Activated T-helper 1 cell treated with anti-CD3 and anti-CD28 coated beads, Interleukin-12 subunit alpha, Interleukin-12 subunit beta, Interleukin-2, Interleukin-4 antibody, amounts not matched to agents 30 ng/mL and 10 ng/mL and 1 ng/mL, durations not matched to agents 14 hours and 24 hours and 36 hours (primary cell): ENCODE data around the gene RHEB. TPM values are rescaled to one million over a fixed set of nuclear protein-coding genes. Genes with fewer than 3 reads are reported as not detected.
A peak's percentile ranks its signal among the peaks of the same experiment; 100 is the strongest.
"Not testable (repeated sequence)": the region's sequence is repeated elsewhere in the genome, so short reads cannot be mapped to it uniquely, and the experiment has no call there.

Experiments used
- DNase-seq: peaks from one replicate; pipeline ENCODE4 v3.0.0; 2021; ENCODE audit warnings: low spot score
- H3K27ac Mint-ChIP-seq: one replicate; pipeline ENCODE4 v1.8.0; 2021; ENCODE audit warnings: mild to moderate bottlenecking, mixed read lengths
- H3K27me3 Mint-ChIP-seq: one replicate; pipeline ENCODE4 v1.8.0; 2022; ENCODE audit warnings: mild to moderate bottlenecking, moderate library complexity, mixed read lengths; ENCODE audit not compliant: insufficient read depth
- H3K36me3 Mint-ChIP-seq: one replicate; pipeline ENCODE4 v1.8.0; 2021; ENCODE audit warnings: low read depth, mixed read lengths
- H3K4me1 Mint-ChIP-seq: one replicate; pipeline ENCODE4 v1.8.0; 2021; ENCODE audit warnings: low read depth, mixed read lengths
- H3K4me3 Mint-ChIP-seq: one replicate; pipeline ENCODE4 v1.8.0; 2021; ENCODE audit warnings: mild to moderate bottlenecking, moderate library complexity, mixed read lengths
- H3K9me3 Mint-ChIP-seq: one replicate; pipeline ENCODE4 v1.8.0; 2021; ENCODE audit warnings: mixed read lengths
- intact Hi-C: fragments of 100-400 bp; cut with micrococcal nuclease; formaldehyde crosslinking; loops from one replicate; pipeline ENCODE4 v1.15.1; 2024
- total RNA-seq: library from RNA; stranded (reverse); gene quantifications from 2 replicates; pipeline ENCODE4 v1.2.3, GENCODE V29; 2022

Gene RHEB
- total RNA-seq, 1 donor from 2014 or later: 65.5 TPM

DNA sequence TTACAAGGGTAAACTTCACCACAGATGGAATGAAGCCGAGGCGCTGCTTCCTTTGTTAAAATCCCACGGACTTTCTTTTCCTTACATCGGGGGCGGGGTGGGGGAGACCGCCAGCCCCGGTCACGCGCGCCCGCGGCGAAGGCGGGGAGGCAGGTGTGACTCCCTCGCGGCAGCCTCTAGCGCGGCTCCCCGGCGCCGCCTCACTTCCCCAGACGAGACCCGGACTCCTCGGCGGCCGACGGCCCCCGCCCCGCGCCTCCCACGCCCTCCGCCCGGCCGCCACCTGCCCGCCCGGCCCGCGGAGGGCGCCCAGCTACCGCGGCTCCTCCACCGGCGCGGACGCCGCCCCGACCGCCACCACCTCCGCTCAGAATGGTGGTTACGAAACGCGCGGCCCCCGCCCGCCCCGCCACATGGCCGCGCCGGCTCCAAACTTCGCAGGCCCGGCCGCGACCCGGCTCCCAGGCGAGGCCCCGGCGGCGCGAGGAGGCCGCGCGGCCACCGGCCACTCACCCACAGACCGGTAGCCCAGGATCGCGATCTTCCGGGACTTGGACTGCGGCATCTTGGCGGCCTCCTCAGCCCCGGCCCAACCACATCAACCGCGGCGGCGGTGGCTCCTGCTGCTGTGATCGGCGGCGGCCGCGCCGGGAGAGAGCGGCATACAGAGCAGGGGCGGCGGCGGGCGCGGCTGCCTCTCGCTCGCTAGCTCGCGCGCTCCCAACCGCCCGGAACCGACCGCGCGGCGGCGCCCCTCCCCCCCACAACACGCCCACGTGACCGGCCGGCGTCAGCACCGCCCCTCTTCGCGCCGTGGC, 539 bp downstream of the RHEB start:
- intact Hi-C loops: loop anchor here (1.0 to 5.0 kb wide), 6 partner anchors 48 to 506 kb away; partner anchors contain the start of genes ABCF2, GALNT11 and SMARCD3
- H3K27me3 Mint-ChIP-seq, H3K9me3 Mint-ChIP-seq: not testable (repeated sequence)
- H3K4me1 Mint-ChIP-seq: peaks cover 36% of the 10 kb centered on the region
- peak; percentile 71 for DNase-seq
- H3K36me3 Mint-ChIP-seq: peaks cover 11% of the 10 kb centered on the region
- peak overlapping the region; percentile 99 for H3K27ac Mint-ChIP-seq
- peak overlapping the region; percentile 94 for H3K4me3 Mint-ChIP-seq

GRCh38 chr7:151518105-151518946, 1.4 kb downstream of the RHEB start:
- intact Hi-C loops: loop anchor here (1.0 to 5.0 kb wide), 5 partner anchors 47 to 506 kb away; partner anchors contain the start of genes GALNT11 and SMARCD3
- peaks cover 44% of the 10 kb centered on the region for H3K4me1 Mint-ChIP-seq

DNA sequence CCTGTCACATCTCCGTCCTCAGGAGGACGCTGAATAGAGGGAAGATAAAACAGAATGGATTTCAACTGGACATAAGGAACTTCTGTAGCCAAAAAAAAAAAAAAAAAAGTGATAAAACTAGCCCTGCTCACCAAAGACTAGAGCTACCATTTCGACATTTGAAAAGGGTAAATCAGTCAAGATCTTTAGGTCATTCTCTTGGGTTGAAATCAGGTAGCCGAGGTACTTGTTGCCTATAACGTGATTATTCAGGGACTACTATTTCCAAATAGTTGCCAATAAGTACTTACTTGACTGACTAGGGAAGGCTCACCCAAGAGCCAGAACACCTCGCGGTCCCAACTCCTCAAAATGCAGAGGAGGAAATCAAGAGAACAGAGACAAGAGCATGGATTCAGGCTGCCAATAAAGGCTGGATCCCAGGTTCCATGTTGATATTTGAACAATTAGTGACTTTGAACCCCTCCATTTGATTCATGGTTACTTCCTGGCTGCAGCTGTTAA, 2.0 kb downstream of the RHEB start:
- peak overlapping the region; percentile 84 for H3K27ac Mint-ChIP-seq
- peaks cover 1% of the 10 kb centered on the region for H3K27me3 Mint-ChIP-seq
- intact Hi-C loops: loop anchor here (1.0 to 5.0 kb wide), 5 partner anchors 46 to 507 kb away; partner anchors contain the start of genes GALNT11 and SMARCD3
- peaks cover 49% of the 10 kb centered on the region for H3K4me1 Mint-ChIP-seq
- DNase-seq: no peak
- H3K9me3 Mint-ChIP-seq: no peaks in the 10 kb centered on the region
- peak overlapping the region; percentile 94 for H3K4me3 Mint-ChIP-seq
- peaks cover 17% of the 10 kb centered on the region for H3K36me3 Mint-ChIP-seq

More at GRCh38 chr7:151518105-151518946, 1.4 kb downstream of the RHEB start:
- Mint-ChIP-seq H3K27me3 (peaks cover 8% of the 10 kb centered on the region), H3K36me3 (peaks cover 13% of the 10 kb centered on the region), H3K9me3 (no peaks in the 10 kb centered on the region), H3K27ac (peak overlapping the region; percentile 84), H3K4me3 (peak overlapping the region; percentile 94)
- DNase-seq: peak; percentile 26

- Mint-ChIP-seq H3K27ac (no peak overlapping the region), H3K27me3 (no peaks in the 10 kb centered on the region), H3K4me3 (no peak overlapping the region), H3K4me1 (peaks cover 56% of the 10 kb centered on the region), H3K36me3 (peaks cover 17% of the 10 kb centered on the region), H3K9me3 (no peaks in the 10 kb centered on the region)
- intact Hi-C loops: loop anchor here (5.0 kb wide), 1 partner anchor 268 kb away; the partner anchor contains the start of gene SMARCD3
- DNase-seq: no peak
Observed at GRCh38 chr7:151515276-151515565, 4.5 kb downstream of the RHEB start.

DNA sequence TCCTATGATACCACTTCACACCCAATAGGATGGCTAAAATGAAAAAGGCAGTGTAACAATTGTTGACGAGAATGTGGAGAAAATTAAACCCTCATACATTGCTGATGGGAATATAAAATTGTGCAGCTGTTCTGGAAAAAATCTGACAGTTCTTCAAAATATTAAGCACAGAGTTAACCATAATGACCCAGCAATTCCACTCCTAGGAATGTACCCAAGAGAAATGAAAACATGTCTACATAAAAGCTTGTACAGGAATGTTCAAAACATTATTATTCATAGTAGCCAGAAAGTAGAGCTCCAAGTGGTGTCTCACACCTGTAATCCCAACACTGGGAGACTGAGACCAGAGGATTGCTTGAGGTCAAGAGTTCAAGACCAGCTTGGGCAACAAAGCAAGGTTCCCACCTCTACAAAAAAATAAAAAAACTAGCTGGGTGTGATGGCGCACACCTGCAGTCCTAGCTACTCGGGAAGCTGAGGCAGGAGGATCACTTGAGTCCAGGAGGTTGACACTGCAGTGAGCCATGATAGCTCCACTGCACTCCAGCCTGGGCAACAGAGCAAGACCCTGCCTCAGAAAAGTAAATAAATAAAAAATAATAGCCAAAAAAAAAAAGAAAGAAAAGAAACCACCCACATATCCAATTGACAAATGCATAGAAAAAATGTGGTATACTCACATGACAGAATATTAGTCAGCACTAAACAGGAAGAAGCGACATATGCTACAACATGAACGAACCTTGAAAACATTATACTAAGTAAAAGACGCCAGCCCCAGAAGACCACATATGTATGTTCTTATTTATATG, 5.0 kb downstream of the RHEB start:
- intact Hi-C loops: loop anchor here (5.0 kb wide), 1 partner anchor 267 kb away; the partner anchor contains the start of gene SMARCD3
- Mint-ChIP-seq H3K4me3 (no peak overlapping the region), H3K4me1 (peaks cover 62% of the 10 kb centered on the region), H3K27me3 (no peaks in the 10 kb centered on the region), H3K27ac (no peak overlapping the region), H3K9me3 (no peaks in the 10 kb centered on the region), H3K36me3 (peaks cover 17% of the 10 kb centered on the region)
- DNase-seq: no peak

DNA sequence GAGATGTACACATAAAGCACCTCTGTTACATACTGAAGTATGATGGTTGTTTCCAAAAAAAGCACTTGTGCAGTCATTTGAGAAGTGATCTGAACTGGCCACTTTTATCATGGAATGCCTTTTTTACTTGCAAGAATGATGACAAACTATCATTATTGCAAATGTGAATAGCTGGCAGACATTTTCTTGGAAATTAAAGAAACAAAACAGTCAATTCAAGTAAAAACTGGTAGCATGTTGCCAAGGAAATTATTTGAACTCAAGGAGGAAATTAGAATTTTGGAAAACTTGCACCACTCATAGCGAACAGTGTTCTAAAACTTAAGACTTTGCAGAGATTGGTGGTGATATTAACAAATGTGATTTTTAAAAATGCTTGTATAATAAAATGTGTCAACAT, 6.6 kb downstream of the RHEB start:
- Mint-ChIP-seq H3K4me1 (peaks cover 66% of the 10 kb centered on the region), H3K36me3 (peaks cover 17% of the 10 kb centered on the region)
- intact Hi-C loops: no loop called here

DNA sequence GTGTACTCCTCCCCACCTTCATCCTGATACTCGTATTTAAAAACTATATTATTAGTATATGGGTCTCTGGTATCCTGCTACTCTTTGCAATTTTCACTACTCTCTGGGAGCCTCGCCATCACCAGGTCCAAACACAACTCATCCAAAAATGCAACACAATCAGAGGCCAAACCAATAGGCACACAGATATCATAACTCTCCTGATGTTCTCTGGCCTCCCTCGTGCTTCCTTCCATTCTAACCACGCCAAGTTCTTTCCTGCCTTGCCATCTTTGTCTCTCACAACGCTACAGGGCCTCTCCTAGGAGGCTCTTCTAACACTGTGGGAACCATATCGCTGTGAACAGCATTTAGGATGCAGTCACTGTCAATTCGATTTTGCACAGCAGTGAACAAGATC, 7.3 kb downstream of the RHEB start:
- no peaks in the 10 kb centered on the region for H3K27me3 Mint-ChIP-seq
- intact Hi-C loops: no loop called here
- H3K4me3 Mint-ChIP-seq: no peak overlapping the region
- DNase-seq: no peak
- peaks cover 63% of the 10 kb centered on the region for H3K4me1 Mint-ChIP-seq
- H3K36me3 Mint-ChIP-seq: peaks cover 15% of the 10 kb centered on the region
- H3K9me3 Mint-ChIP-seq: no peaks in the 10 kb centered on the region
- no peak overlapping the region for H3K27ac Mint-ChIP-seq

More for the DNA sequence above, 6.6 kb downstream of the RHEB start:
- Mint-ChIP-seq H3K4me3 (no peak overlapping the region), H3K27me3 (no peaks in the 10 kb centered on the region), H3K9me3 (no peaks in the 10 kb centered on the region), H3K27ac (no peak overlapping the region)
- DNase-seq: no peak

- no peak for DNase-seq
- Mint-ChIP-seq H3K4me3 (no peak overlapping the region), H3K27me3 (no peaks in the 10 kb centered on the region), H3K27ac (no peak overlapping the region), H3K4me1 (peaks cover 63% of the 10 kb centered on the region), H3K36me3 (peaks cover 15% of the 10 kb centered on the region), H3K9me3 (no peaks in the 10 kb centered on the region)
- intact Hi-C loops: no loop called here
Observed at GRCh38 chr7:151511946-151512345, 7.7 kb downstream of the RHEB start.

DNA sequence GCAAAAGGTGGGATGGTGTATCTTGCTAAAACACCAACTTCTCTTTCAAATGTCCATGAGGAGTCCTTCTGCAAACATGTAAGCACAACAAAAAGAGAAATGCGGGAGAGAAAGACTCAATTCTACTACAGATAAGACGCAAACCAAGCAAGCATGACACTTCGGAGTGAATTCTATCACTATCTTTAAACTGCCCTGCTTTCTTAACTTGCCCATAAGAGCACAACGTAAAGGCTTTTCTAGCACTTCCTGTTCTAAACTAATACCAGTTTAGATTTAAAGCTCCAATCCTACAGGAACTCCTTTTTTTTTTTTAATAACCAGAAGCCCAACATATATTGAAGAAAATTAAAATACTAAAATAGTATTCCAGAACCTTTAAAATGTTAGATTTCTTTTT, 8.4 kb downstream of the RHEB start:
- peaks cover 62% of the 10 kb centered on the region for H3K4me1 Mint-ChIP-seq
- H3K9me3 Mint-ChIP-seq: no peaks in the 10 kb centered on the region
- no peak overlapping the region for H3K27ac Mint-ChIP-seq
- DNase-seq: no peak
- peaks cover 15% of the 10 kb centered on the region for H3K36me3 Mint-ChIP-seq
- intact Hi-C loops: no loop called here
- H3K4me3 Mint-ChIP-seq: no peak overlapping the region
- H3K27me3 Mint-ChIP-seq: no peaks in the 10 kb centered on the region

GRCh38 chr7:151509670-151510333, 9.9 kb downstream of the RHEB start:
- Mint-ChIP-seq H3K36me3 (peaks cover 10% of the 10 kb centered on the region), H3K4me3 (no peak overlapping the region), H3K27ac (no peak overlapping the region), H3K27me3 (no peaks in the 10 kb centered on the region), H3K4me1 (peaks cover 60% of the 10 kb centered on the region), H3K9me3 (no peaks in the 10 kb centered on the region)
- no peak for DNase-seq
- intact Hi-C loops: no loop called here

- H3K4me3 Mint-ChIP-seq: no peak overlapping the region
- H3K4me1 Mint-ChIP-seq: peaks cover 56% of the 10 kb centered on the region
Observed at GRCh38 chr7:151508991-151509390, 10.7 kb downstream of the RHEB start.

DNA sequence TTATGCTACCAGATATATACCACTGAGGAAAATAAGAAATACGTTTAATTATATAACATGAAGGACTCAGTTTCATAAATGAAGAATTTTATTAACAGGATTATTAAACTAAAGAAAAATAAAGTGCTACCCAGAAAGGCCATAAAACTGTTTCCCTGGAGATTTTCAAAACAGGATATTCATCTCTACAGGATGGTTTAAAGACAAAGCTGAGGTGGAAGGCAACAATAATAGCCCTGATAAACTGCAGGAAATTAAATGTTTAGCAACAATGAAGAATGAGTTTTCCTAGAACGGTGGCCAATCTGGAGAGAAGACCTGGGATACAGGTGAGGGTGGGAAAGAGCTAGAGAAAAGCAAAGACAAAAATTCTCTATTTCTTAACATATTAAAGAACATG, 11.9 kb downstream of the RHEB start:
- no peaks in the 10 kb centered on the region for H3K9me3 Mint-ChIP-seq
- H3K4me3 Mint-ChIP-seq: no peak overlapping the region
- H3K4me1 Mint-ChIP-seq: peaks cover 45% of the 10 kb centered on the region
- intact Hi-C loops: no loop called here
- H3K27me3 Mint-ChIP-seq: no peaks in the 10 kb centered on the region
- peaks cover 2% of the 10 kb centered on the region for H3K36me3 Mint-ChIP-seq
- DNase-seq: no peak
- no peak overlapping the region for H3K27ac Mint-ChIP-seq

More at GRCh38 chr7:151508991-151509390, 10.7 kb downstream of the RHEB start:
- Mint-ChIP-seq H3K27me3 (no peaks in the 10 kb centered on the region), H3K9me3 (no peaks in the 10 kb centered on the region), H3K27ac (no peak overlapping the region), H3K36me3 (peaks cover 5% of the 10 kb centered on the region)
- intact Hi-C loops: no loop called here
- no peak for DNase-seq
